GM23338 (cell line): Measurements from ENCODE around the gene FMN2.

Experiments
- CREB1 ChIP-seq: fragments of 250-450 bp; sonication (Bioruptor Pico); IDR thresholded peaks from 2 replicates; pipeline ENCODE4 v1.5.0; 2020; ENCODE audit warnings: low read depth, mild to moderate bottlenecking, moderate library complexity
- EZH2 ChIP-seq: fragments of 200-600 bp; sonication (generic); IDR thresholded peaks from one replicate; pipeline ENCODE4 v1.8.0; 2017; ENCODE audit warnings: antibody characterized with exemption, mild to moderate bottlenecking, low read depth; ENCODE audit not compliant: unreplicated experiment
- EZH2phosphoT487 ChIP-seq: fragments of 200-600 bp; sonication (generic); IDR thresholded peaks from one replicate; pipeline ENCODE4 v1.8.1; 2018; ENCODE audit warnings: antibody characterized with exemption; ENCODE audit not compliant: unreplicated experiment
- NANOG ChIP-seq: IDR thresholded peaks from 2 replicates; pipeline ENCODE4 v1.6.1; 2016; ENCODE audit warnings: antibody characterized with exemption, borderline replicate concordance
- POLR2AphosphoS5 ChIP-seq: IDR thresholded peaks from 2 replicates; pipeline ENCODE4 v1.6.1; 2016; ENCODE audit warnings: antibody characterized with exemption, low read depth
- TF ChIP-seq, protein P1 (sequence below), 2 experiments: fragments of 200-600 bp in 1 of 2; sonication (generic) in 1 of 2; conservative IDR thresholded peaks; 2 replicates each; pipeline versions ENCODE4 v1.5.1 to v1.6.1; 2016 to 2017; ENCODE audit warnings: antibody characterized with exemption in 2 of 2, low read depth in 2 of 2, mild to moderate bottlenecking in 2 of 2, moderate library complexity in 1 of 2
- TF ChIP-seq, protein P2 (sequence below): IDR thresholded peaks from 2 replicates; pipeline ENCODE4 v1.6.1; 2016; ENCODE audit warnings: antibody characterized with exemption
- TF ChIP-seq, protein P3 (sequence below): IDR thresholded peaks from one replicate; pipeline ENCODE4 v1.6.1; 2018; ENCODE audit warnings: antibody characterized with exemption; ENCODE audit not compliant: unreplicated experiment

DNA sequence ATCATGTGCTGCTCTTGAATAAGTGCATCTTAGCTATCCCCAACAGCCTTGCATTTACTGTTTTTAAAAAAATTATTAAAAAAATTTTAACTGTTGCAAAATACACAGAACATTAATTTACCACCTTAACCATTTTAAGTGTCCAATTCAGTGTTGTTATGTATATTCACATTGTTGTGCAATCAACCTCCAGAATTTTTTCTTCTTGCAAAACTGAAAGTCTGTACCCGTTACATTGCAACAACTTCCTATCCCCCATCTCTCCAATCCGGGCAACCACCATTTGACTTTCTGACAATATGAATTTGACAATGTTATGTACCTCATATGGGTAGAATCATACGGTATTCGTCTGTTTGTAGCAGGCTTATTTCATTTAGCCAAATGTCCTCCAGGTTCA, 83.1 kb downstream of the FMN2 start:
- TF ChIP-seq, protein P1, sequence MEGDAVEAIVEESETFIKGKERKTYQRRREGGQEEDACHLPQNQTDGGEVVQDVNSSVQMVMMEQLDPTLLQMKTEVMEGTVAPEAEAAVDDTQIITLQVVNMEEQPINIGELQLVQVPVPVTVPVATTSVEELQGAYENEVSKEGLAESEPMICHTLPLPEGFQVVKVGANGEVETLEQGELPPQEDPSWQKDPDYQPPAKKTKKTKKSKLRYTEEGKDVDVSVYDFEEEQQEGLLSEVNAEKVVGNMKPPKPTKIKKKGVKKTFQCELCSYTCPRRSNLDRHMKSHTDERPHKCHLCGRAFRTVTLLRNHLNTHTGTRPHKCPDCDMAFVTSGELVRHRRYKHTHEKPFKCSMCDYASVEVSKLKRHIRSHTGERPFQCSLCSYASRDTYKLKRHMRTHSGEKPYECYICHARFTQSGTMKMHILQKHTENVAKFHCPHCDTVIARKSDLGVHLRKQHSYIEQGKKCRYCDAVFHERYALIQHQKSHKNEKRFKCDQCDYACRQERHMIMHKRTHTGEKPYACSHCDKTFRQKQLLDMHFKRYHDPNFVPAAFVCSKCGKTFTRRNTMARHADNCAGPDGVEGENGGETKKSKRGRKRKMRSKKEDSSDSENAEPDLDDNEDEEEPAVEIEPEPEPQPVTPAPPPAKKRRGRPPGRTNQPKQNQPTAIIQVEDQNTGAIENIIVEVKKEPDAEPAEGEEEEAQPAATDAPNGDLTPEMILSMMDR (conservative IDR thresholded peaks at IDR 0.05; ENCODE audit: low read depth in 2 of 2) = no peak
- TF ChIP-seq EZH2 (no peak), CREB1 (CRISPR knock-in tag) (no peak), EZH2phosphoT487 (no peak), POLR2AphosphoS5 (no peak), NANOG (no peak)
- TF ChIP-seq, protein P2, sequence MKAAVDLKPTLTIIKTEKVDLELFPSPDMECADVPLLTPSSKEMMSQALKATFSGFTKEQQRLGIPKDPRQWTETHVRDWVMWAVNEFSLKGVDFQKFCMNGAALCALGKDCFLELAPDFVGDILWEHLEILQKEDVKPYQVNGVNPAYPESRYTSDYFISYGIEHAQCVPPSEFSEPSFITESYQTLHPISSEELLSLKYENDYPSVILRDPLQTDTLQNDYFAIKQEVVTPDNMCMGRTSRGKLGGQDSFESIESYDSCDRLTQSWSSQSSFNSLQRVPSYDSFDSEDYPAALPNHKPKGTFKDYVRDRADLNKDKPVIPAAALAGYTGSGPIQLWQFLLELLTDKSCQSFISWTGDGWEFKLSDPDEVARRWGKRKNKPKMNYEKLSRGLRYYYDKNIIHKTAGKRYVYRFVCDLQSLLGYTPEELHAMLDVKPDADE = no peak
- TF ChIP-seq, protein P3, sequence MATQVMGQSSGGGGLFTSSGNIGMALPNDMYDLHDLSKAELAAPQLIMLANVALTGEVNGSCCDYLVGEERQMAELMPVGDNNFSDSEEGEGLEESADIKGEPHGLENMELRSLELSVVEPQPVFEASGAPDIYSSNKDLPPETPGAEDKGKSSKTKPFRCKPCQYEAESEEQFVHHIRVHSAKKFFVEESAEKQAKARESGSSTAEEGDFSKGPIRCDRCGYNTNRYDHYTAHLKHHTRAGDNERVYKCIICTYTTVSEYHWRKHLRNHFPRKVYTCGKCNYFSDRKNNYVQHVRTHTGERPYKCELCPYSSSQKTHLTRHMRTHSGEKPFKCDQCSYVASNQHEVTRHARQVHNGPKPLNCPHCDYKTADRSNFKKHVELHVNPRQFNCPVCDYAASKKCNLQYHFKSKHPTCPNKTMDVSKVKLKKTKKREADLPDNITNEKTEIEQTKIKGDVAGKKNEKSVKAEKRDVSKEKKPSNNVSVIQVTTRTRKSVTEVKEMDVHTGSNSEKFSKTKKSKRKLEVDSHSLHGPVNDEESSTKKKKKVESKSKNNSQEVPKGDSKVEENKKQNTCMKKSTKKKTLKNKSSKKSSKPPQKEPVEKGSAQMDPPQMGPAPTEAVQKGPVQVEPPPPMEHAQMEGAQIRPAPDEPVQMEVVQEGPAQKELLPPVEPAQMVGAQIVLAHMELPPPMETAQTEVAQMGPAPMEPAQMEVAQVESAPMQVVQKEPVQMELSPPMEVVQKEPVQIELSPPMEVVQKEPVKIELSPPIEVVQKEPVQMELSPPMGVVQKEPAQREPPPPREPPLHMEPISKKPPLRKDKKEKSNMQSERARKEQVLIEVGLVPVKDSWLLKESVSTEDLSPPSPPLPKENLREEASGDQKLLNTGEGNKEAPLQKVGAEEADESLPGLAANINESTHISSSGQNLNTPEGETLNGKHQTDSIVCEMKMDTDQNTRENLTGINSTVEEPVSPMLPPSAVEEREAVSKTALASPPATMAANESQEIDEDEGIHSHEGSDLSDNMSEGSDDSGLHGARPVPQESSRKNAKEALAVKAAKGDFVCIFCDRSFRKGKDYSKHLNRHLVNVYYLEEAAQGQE = no peak
